SK-N-MC (cell line): ENCODE results near the gene CBX5.

ENCODE experiments used
- EZH2 ChIP-seq: fragments of 200-600 bp; sonication (generic); IDR thresholded peaks from one replicate; pipeline ENCODE4 v1.6.1; 2017; ENCODE audit warnings: antibody characterized with exemption
- FOXP2 ChIP-seq: optimal IDR thresholded peaks from 2 replicates; pipeline ENCODE3; 2011; ENCODE audit warnings: mild to moderate bottlenecking, moderate library complexity; ENCODE audit not compliant: insufficient read depth; ENCODE audit errors: extremely low read length, control extremely low read depth

GRCh38 chr12:54204316-54204715 lies 75.6 kb downstream of the CBX5 start:
- TF ChIP-seq EZH2 (no peak), FOXP2 (no peak)
